ENCODE measurements around the gene PDLIM5.

The PDLIM5 gene

DNA sequence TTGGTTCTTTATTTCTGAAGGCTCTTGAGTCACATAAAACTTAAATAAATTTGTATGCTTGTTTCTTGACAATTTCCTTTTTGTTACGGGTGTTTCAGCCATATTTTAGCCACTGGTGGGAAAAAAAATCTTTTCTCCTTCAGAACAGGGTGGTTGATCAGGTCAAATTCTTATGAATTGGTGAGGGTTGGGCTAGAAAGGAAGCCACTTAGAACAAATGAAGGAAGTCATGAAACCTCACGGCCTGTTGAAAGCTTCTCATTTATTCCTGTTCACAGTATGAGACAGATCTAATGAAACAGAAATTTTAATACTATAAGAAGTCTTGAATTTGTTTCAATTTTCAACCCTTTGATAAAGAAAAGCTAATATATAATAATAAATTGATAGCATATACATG, 12.1 kb upstream of the PDLIM5 start:
- TF ChIP-seq, protein P1, sequence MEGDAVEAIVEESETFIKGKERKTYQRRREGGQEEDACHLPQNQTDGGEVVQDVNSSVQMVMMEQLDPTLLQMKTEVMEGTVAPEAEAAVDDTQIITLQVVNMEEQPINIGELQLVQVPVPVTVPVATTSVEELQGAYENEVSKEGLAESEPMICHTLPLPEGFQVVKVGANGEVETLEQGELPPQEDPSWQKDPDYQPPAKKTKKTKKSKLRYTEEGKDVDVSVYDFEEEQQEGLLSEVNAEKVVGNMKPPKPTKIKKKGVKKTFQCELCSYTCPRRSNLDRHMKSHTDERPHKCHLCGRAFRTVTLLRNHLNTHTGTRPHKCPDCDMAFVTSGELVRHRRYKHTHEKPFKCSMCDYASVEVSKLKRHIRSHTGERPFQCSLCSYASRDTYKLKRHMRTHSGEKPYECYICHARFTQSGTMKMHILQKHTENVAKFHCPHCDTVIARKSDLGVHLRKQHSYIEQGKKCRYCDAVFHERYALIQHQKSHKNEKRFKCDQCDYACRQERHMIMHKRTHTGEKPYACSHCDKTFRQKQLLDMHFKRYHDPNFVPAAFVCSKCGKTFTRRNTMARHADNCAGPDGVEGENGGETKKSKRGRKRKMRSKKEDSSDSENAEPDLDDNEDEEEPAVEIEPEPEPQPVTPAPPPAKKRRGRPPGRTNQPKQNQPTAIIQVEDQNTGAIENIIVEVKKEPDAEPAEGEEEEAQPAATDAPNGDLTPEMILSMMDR (IDR thresholded peaks at IDR 0.05; ENCODE audit: insufficient read depth, low read depth, low read length, missing control alignments) = no peak
- no peak overlapping the region for H3K4me3 ChIP-seq (ENCODE audit: low read depth, low read length)
- no peak for DNase-seq (ENCODE audit: low read depth)

DNA sequence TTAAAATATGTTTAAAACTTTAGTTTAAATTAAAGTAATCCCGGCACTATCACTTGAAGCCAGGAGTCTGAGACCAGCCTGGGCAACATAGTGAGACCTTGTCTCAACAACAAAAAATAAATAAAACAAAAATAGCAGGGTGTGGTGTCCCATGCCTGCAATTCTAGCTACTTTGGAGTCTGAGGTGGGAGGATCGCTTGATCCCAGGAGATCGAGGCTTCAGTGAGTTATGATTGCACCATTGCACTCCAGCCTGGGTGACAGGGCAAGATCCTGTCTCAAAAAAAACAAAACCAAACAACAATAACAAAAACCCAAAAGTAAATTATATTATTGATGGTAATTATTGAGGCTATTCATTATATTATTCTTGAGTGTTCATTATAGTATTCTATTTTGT, 9.9 kb upstream of the PDLIM5 start:
- DNase-seq (ENCODE audit: low read depth) = no peak
- TF ChIP-seq, protein P1 (IDR thresholded peaks at IDR 0.05; ENCODE audit: insufficient read depth, low read depth, low read length, missing control alignments) = no peak
- H3K4me3 ChIP-seq (ENCODE audit: low read depth, low read length) = no peak overlapping the region

DNA sequence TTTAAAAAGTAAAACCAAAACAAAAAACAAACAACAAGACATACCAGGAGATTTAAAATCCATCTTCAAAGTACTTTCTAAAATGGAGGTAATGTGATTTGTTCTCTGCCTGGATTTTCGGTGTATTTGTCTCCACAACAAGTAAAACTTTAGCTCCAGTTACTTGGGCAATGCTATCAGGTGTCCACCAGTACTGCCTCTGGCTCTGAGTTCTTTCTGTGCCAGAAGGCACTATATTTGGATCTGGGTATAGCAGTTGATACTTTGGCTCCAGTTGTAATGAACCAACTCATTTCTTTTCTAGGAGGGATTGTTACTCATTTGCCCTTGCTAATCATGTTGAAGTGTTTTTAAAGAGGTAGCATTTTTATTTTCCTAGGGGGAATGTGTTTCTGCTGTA, 9.5 kb upstream of the PDLIM5 start:
- TF ChIP-seq, protein P1 (IDR thresholded peaks at IDR 0.05; ENCODE audit: insufficient read depth, low read depth, low read length, missing control alignments) = no peak
- H3K4me3 ChIP-seq (ENCODE audit: low read depth, low read length) = no peak overlapping the region
- no peak for DNase-seq (ENCODE audit: low read depth)

DNA sequence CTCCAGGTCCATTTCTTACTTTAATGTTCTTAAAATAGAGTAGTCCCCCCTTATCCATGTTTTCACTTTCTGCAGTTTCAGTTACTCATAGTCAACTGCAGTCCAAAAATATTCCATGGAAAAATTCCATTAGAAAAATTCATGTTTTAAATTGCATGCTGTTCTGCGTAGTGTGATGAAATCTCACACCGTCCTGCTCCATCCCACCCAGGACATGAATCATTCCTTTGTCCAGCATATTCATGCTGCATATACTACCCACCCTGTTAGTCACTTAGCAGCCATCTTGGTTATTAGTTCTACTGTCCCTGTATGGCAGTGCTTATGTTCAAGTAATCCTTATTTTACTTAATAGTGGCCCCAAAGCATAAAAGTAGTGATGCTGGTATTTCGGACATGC, 5.4 kb upstream of the PDLIM5 start:
- no peak overlapping the region for H3K4me3 ChIP-seq (ENCODE audit: low read depth, low read length)
- DNase-seq (ENCODE audit: low read depth) = no peak
- TF ChIP-seq, protein P1 (IDR thresholded peaks at IDR 0.05; ENCODE audit: insufficient read depth, low read depth, low read length, missing control alignments) = no peak

DNA sequence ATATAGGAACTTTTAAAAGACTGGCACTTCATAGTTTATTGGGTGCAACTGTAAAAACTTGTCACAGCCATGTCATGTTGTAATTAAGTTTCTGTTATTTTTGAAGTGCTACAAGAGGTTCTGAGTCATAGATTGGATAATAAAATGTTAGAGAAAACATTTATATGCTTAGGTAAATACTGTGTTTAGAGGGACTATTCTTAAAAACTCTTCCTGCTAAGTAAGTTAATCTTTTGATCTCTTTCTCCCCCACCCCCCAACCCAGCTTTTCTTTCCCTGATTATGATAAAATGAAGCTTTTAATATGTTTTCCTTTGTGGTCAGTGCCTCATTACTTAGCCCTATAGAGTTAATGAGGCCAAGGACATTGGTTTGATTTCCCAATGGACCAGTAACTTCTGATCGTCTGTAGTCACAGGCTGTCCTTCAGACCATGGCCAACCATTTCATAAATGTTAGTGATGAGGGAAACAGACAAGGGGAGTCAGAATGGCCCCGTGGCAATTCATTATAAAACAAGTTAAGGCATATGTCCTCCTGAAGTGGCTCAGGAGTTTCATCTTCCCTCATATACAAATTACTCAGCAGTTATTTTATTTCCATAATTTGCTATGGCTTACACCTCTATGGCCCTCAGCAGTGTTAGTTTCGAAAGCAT, 3.9 kb upstream of the PDLIM5 start:
- TF ChIP-seq, protein P1 (IDR thresholded peaks at IDR 0.05; ENCODE audit: insufficient read depth, low read depth, low read length, missing control alignments) = no peak
- DNase-seq (ENCODE audit: low read depth) = no peak
- H3K4me3 ChIP-seq (ENCODE audit: low read depth, low read length) = no peak overlapping the region

DNA sequence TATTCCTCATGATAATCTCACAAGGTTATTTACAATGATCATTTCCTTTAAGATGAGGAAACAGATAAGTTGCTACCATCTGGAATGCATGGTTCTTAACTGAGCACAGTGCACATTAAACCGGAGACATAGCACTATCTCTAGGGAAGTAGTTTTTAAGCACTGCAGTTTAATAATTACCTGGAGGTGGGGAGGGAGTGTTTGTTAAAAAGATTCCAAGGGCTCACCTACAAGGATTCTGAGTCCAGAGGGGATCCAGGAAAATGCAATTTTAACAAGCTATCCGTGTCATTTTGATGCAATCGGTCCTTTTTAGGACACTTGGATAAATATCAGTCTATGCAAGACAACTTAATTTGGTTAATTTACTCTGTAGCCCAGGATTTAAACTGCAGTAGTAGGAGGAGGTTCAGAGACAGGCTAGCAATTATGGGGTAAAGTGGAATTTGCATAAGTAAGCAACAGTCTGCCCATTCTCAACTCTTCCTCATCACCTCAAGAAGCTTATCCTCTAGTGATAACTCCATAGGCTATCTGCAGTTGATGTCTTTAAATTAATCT, 2.8 kb upstream of the PDLIM5 start:
- H3K4me3 ChIP-seq (ENCODE audit: low read depth, low read length) = no peak overlapping the region
- no peak for DNase-seq (ENCODE audit: low read depth)
- TF ChIP-seq, protein P1 (IDR thresholded peaks at IDR 0.05; ENCODE audit: insufficient read depth, low read depth, low read length, missing control alignments) = no peak
